ENCODE data around the gene RIPPLY1.
"Not testable (repeated sequence)": the region's sequence is repeated elsewhere in the genome, so short reads cannot be mapped to it uniquely, and the experiment has no call there.

RIPPLY1 gene

DNA sequence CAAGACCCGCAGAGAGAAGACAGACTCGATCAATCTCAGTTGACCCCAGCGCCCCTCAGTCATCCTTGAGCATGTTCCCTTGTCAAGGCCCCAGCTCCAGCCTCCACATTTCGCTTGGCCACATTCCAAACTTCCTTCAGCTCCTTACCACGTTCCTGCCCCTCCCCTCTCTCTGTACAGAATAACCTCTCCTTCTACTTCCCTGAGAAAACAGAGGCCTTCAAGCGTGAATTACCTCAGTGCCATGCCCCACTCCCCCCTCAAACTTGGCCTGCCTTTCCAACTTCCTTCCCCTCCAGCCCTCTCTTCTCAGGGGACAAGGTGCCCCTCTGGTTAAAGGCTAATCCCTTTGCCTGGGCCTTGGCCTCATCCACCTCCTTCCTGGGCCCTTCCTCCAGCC, 3.2 kb upstream of the RIPPLY1 start:
- no peak for DNase-seq

DNA sequence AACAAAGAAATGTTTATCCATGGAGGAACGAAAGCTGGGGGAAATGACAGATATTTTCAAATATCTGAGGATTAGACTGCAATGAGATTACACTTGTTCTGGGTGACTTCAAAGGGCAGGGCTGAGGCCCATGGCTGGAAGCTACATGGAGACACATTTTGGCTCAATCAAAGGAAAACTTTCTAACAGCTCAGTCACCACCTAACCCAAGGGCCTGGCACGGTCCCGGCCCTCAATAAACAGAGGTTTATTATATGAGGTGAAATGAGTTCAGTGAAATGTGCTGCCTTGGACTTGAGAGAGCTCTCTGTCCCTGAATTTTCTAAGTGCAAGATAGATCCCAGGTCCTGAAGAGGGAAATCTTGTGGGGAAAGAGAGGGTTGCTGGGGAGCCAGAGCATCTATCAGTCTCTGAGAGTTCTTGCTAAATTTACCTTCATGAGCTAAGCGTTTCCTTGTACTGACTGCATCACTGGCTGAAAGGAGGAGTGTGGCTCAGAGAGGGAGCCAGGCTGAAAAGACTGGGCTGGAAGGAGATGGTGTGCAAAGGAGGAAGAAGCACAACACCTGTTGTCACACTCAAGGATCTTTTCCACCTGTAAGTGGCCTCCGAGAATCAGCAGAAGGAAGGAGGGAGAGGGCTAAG, 2.0 kb upstream of the RIPPLY1 start:
- DNase-seq: no peak

GRCh38 chrX:106903856-106904528, 851 bp upstream of the RIPPLY1 start:
- DNase-seq: no peak

DNA sequence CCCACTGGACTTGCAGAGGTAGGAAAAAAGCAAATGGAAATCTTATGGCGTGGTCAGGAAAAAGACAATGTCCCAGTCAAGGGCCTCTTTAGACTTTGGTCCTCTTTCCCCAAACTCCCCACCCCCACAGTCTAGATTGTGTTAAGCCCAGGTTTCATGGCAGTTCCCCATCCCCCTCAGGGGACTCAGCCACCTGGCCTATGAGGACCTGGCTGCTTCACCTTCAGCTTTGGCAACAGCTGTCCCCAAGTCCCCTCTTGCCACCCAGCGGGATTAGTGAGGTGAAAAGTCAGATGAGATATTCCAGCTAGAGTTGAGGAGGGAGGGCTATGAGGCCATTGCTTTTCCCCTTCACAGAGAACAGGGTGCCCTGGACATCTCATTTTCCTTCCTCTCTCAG, 457 bp downstream of the RIPPLY1 start:
- no peak for DNase-seq

DNA sequence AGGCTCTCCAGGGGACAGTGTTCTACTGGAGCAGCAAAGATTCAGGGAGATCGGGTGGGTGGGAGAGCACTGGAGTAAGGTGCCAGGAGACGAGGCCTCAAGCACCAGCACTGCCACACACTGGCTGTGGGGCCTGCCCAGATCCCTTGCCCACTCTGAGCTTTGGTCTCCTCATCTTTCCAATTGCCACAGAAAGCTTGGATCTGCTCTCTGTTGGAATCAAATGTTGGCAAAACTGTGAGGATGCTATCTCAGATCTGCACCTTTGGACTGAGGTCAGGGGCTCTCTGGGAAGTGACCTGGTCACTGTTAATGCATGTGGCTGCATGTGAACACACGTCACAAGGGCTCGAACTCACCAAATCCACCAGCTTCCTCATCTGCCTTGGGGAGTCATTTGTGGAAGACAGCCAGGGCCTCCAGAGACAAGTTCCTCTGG, 1.3 kb downstream of the RIPPLY1 start:
- no peak for DNase-seq

DNA sequence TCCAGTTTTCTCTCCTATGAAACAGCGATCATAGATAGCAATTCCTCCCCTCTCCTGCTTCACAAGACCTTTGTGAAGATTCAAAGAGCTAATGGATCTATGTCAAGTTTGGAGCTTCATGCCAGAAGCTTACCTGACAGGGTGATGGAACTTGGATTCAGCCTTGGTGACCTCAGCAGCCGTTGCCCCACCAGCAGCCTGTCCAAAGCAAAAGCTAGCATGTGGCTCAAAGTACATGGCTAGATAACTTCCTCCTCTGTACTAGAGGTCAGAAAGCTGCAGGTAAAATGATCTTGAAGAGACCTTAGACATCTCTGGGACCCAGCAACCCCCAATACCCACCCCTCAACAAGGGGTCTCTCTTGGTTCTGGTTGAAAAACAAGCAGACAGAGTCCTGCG, 1.8 kb downstream of the RIPPLY1 start:
- DNase-seq: no peak

DNA sequence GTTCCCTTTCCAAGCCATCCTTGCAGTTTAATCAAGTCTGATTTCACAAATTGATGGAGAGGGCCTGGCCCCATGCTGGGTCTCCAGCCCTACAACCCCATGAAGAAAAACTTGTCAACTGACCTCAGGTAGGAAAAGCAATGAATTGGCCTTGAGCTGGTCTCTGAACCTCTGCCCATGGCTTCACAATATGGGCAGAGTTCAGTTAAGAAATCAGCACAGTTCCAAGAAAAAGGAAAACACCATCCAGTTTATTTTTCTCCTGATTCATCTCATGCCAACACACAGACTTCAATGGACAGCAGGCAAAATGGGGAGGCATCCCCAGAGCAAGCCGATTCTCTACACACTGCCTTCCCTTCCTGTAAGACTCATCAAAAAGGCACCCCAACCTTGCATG, 3.3 kb downstream of the RIPPLY1 start:
- DNase-seq: no peak

- no peak for DNase-seq
Observed at GRCh38 chrX:106899276-106899675, 3.9 kb downstream of the RIPPLY1 start.

GRCh38 chrX:106898462-106898861, 4.7 kb downstream of the RIPPLY1 start:
- DNase-seq: no peak

DNA sequence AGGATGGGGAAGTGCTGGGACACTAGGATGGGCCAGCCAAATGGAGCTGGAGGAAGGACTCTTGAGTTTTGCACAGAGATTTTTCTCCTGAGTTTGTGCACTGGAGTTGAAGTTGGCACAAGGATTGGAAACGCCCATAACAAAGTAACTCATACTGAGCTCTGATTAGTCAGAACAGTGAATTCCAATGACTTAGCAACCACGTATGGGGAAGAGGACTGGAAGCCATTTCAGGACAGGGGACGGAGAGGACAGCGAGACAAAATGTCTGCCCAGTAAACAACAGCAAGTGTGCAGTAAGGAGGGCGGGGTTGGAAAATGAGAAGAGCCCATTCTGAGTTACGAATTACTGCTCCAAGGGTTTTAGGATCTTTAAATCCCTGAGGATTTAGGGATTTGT, 5.9 kb downstream of the RIPPLY1 start:
- no peak for DNase-seq

GRCh38 chrX:106894978-106895452, 8.1 kb downstream of the RIPPLY1 start:
- no peak for DNase-seq

DNA sequence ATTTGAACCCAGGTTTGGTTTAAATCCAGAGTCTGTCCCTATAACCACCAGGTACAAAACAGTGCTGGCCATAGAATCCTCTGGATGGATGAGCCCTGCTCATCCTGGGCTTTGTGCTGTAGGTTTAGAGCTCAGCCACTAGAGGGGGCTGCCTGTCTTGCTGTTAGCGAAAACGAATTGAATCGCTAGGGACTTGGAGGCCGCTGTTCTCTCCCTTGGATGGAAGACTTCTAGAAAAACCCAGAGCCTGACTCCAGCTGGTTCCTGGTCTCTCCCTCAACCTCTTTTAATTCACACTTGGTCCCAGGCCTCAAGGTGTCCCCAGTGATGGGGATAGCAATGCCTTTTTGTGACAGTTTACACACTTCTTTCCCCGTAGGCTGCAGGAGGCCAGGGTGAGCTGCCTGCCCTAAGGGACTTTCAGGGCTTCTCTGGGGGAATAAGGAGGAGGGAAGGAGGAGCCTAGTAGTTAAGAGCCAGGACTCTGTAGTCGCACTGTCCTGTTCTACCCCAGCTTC, 8.7 kb downstream of the RIPPLY1 start:
- peak; percentile 17 for DNase-seq

DNA sequence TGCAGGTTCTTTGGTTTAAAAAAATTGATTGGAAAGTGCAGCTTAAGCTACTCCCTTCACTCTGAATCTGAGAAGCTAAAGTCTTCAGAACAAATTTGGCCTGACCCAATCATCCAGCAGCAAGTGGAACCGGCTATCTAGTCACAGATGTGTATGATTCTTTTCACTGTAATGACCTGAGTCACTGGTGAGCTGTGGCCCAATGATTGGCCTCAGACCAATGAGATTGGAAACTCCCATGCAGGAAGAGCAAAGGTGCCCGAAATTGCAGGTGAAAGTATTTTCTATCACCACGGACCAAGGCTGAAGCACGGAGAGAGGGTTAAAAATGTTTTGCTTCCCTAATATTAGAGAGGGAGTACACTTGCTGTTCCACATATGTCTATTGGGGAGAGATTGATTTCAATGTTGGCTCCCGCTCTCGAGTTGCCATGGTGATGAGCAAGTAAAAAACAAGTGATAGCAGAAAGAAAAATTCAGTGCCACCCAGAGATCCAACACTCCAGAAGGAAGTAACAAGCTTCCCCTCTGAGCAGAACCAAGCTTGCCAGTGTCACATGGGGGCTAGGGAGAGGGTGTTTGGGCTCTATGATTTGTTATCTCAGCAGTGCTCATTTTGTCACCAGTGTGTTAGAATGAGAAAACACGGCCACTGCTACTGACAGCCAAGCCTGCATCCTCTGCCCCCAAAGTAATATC, 11.2 kb downstream of the RIPPLY1 start:
- no peak for DNase-seq

DNA sequence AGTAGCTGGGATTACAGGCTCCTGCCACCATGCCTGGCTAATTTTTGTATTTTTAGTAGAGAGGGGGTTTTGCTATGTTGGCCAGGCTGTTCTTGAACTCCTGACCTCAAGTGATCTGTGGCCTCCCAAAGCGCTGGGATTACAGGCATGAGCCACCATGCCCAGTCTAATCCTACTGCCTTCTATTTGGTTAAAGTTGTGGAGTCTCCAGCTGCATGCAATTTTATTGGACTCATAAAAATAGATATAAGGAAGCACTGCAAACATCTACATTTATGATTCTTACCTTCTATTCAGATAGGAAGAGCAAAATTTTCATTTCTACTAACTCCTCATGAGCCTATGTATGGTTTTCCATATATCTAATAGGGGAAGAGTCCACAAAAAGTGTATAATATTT, 13.7 kb downstream of the RIPPLY1 start:
- no peak for DNase-seq

DNA sequence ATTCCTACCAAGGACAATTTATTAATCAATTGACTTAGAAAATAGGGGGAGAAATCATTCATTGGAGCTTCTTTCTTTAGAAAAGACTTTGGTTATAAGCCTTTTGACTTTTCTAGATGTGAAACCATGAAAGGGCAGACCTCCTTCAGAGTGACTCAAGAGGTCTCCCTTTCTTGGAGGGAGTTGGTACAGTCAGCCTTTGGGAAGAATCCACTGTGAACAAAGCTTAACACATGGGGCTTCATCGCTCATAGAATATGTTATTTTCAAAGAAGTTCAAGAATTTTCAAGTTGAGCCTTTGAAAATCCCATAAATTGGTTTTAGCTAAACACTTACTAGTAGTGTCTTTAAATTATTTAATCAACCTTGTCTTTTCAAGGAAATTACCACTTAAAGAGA, 28.0 kb downstream of the RIPPLY1 start:
- no peak for DNase-seq

DNA sequence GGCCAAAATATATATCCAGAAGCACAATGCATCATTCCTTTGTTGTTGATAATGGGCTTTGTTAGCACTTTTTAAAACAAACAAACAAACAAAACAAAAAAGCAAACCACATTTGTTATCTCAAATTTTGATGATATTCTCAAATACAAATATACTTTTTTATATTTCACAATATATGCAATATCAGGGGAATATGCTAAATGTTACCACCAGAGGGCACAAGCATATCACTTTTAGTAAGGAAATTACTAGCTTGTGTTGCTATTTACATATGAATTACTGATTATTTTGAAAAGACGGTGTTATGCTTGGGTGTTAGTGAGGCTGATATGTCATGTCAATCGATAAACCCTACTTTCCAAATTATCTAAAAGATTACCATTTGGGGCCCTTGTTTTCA, 29.1 kb downstream of the RIPPLY1 start:
- no peak for DNase-seq

DNA sequence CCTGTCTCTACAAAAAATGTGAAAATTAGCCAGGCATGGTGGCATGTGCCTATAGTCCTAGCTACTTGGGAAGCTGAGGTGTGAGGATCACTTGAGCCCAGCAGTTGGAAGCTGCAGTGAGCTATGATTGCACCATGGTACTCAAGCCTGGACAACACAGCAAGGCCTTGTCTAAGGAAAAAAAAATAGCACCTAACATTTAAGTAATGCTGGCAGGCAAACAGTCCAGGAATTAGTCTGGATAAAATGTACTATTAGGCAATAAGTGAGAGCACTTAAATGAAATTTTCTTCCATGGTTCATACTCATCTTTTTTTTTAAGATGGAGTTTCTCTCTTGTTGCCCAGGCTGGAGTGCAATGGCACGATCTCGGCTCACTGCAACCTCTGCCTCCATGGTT, 30.3 kb downstream of the RIPPLY1 start:
- DNase-seq: not testable (repeated sequence)

- no peak for DNase-seq
Observed at GRCh38 chrX:106863697-106864096, 39.4 kb downstream of the RIPPLY1 start.

DNA sequence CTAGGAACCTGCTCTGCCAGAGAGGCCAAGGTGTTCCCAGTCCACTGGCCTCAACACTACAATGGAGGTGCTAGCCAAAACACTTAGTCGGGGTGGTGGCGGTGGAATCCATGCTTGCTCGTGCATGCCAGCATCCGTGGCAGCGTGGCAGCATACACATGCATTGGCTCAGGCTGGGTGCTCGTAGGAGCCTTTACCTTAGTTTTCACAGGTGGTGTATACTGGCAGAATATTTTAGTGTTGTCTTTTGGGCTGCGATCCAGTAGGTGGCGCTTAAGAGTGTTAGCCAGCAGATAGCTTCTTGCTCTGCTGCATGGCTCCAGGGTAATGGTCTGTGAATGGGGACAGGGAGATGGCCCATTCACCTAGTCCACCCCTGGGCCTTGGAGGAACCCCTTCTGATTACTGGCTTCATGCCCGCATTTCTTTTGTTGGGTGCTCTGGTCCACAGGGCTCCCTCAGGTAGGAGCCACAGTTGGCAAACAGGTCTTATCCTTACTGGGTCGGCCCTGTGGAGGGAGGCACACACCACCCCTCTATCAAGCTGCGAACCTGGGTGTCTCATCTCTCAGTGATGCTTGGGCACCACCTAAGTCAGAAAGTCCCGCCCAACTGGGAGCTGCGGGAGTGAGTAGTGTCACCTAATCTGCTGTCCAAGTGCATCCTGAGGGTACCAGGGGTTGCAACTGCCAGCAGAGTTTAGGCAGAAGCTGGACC, 40.0 kb downstream of the RIPPLY1 start:
- no peak for DNase-seq
